Measurements from ENCODE around the gene CA4. TPM values are rescaled to one million over a fixed set of nuclear protein-coding genes. Genes with fewer than 3 reads are reported as not detected.

CA4 gene
- total RNA-seq, 1 experiment from 2014 or later: 6.7 TPM

DNA sequence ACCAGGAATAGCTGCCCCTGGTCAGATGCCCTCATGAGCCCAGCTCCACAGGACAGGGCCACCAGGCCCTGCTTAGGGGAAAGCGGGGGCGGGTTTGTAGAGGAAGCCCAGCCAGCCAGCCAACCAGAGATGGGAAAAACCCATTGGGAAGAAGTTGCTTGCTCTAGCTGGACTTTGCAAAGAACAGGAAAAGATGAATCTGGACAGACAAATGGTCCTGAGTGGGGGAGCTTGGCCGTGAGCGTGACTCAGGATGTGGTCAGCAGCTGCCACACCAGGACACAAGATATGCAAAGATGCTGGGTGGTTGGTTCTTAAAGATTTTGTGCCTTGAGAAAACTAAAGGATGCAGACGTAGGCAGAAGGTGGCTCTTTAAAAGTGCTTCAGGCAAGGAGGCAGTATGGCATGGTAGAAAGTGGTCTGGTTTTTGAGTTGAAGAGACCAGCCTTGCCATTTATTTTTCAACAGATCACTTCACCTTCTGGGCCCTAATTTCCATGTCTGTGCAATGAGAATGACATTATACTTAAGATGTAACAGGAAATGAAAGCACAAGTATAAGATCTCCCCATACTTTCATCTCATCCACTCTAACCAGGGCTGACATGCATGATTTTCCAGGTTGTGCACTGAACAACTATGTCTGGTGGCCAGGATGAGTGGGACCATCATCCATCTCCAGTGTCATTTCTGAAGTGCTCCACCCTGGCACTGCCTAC, 43.3 kb upstream of the CA4 start:
- ATAC-seq: no peak
- POLR2A ChIA-PET: no interaction called here

More for the DNA sequence above, 43.3 kb upstream of the CA4 start:
- Mint-ChIP-seq H3K27me3 (ENCODE audit: low read depth) (no peaks in the 10 kb centered on the region), H3K27ac (no peak overlapping the region), H3K9me3 (no peaks in the 10 kb centered on the region), H3K4me3 (no peak overlapping the region), H3K4me1 (peaks cover 5% of the 10 kb centered on the region), H3K36me3 (no peaks in the 10 kb centered on the region)
- CTCF ChIA-PET: interaction anchor here (1.0 kb wide), 1 partner anchor 25 kb away, joined by 3 read pairs; no protein-coding TSS in a partner anchor
- DNase-seq (ENCODE audit: low spot score): no peak
- TF ChIP-seq RELA (CRISPR knock-in tag; IDR thresholded peaks at IDR 0.05; ENCODE audit: borderline replicate concordance) (no peak), NR3C1 (CRISPR knock-in tag; conservative IDR thresholded peaks at IDR 0.05; ENCODE audit: low read depth) (no peak), ETV6 (CRISPR knock-in tag; IDR thresholded peaks at IDR 0.05) (no peak), ELF4 (CRISPR knock-in tag; IDR thresholded peaks at IDR 0.05; ENCODE audit: low read depth) (no peak), CBFB (CRISPR knock-in tag; IDR thresholded peaks at IDR 0.05; ENCODE audit: low read depth) (no peak), IRF1 (CRISPR knock-in tag; IDR thresholded peaks at IDR 0.05) (no peak), ZNF317 (CRISPR knock-in tag; IDR thresholded peaks at IDR 0.05; ENCODE audit: borderline replicate concordance, low read depth) (no peak), ZNF396 (CRISPR knock-in tag; IDR thresholded peaks at IDR 0.05; ENCODE audit: borderline replicate concordance) (no peak), AR (CRISPR knock-in tag; IDR thresholded peaks at IDR 0.05) (no peak), GABPB1 (CRISPR knock-in tag; IDR thresholded peaks at IDR 0.05) (no peak), NFATC4 (CRISPR knock-in tag; IDR thresholded peaks at IDR 0.05) (no peak), PRRX2 (CRISPR knock-in tag; IDR thresholded peaks at IDR 0.05) (no peak), ZNF138 (CRISPR knock-in tag; conservative IDR thresholded peaks at IDR 0.05) (no peak), TEAD4 (CRISPR knock-in tag; IDR thresholded peaks at IDR 0.05) (no peak), NR1H2 (CRISPR knock-in tag; IDR thresholded peaks at IDR 0.05) (no peak)
- TF ChIP-seq, protein P1, sequence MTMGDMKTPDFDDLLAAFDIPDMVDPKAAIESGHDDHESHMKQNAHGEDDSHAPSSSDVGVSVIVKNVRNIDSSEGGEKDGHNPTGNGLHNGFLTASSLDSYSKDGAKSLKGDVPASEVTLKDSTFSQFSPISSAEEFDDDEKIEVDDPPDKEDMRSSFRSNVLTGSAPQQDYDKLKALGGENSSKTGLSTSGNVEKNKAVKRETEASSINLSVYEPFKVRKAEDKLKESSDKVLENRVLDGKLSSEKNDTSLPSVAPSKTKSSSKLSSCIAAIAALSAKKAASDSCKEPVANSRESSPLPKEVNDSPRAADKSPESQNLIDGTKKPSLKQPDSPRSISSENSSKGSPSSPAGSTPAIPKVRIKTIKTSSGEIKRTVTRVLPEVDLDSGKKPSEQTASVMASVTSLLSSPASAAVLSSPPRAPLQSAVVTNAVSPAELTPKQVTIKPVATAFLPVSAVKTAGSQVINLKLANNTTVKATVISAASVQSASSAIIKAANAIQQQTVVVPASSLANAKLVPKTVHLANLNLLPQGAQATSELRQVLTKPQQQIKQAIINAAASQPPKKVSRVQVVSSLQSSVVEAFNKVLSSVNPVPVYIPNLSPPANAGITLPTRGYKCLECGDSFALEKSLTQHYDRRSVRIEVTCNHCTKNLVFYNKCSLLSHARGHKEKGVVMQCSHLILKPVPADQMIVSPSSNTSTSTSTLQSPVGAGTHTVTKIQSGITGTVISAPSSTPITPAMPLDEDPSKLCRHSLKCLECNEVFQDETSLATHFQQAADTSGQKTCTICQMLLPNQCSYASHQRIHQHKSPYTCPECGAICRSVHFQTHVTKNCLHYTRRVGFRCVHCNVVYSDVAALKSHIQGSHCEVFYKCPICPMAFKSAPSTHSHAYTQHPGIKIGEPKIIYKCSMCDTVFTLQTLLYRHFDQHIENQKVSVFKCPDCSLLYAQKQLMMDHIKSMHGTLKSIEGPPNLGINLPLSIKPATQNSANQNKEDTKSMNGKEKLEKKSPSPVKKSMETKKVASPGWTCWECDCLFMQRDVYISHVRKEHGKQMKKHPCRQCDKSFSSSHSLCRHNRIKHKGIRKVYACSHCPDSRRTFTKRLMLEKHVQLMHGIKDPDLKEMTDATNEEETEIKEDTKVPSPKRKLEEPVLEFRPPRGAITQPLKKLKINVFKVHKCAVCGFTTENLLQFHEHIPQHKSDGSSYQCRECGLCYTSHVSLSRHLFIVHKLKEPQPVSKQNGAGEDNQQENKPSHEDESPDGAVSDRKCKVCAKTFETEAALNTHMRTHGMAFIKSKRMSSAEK (CRISPR knock-in tag; IDR thresholded peaks at IDR 0.05; ENCODE audit: borderline replicate concordance): no peak
- TF ChIP-seq, protein P2, sequence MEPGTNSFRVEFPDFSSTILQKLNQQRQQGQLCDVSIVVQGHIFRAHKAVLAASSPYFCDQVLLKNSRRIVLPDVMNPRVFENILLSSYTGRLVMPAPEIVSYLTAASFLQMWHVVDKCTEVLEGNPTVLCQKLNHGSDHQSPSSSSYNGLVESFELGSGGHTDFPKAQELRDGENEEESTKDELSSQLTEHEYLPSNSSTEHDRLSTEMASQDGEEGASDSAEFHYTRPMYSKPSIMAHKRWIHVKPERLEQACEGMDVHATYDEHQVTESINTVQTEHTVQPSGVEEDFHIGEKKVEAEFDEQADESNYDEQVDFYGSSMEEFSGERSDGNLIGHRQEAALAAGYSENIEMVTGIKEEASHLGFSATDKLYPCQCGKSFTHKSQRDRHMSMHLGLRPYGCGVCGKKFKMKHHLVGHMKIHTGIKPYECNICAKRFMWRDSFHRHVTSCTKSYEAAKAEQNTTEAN (CRISPR knock-in tag; IDR thresholded peaks at IDR 0.05): no peak
- TF ChIP-seq, protein P3, sequence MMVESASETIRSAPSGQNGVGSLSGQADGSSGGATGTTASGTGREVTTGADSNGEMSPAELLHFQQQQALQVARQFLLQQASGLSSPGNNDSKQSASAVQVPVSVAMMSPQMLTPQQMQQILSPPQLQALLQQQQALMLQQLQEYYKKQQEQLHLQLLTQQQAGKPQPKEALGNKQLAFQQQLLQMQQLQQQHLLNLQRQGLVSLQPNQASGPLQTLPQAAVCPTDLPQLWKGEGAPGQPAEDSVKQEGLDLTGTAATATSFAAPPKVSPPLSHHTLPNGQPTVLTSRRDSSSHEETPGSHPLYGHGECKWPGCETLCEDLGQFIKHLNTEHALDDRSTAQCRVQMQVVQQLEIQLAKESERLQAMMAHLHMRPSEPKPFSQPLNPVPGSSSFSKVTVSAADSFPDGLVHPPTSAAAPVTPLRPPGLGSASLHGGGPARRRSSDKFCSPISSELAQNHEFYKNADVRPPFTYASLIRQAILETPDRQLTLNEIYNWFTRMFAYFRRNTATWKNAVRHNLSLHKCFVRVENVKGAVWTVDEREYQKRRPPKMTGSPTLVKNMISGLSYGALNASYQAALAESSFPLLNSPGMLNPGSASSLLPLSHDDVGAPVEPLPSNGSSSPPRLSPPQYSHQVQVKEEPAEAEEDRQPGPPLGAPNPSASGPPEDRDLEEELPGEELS (CRISPR knock-in tag; IDR thresholded peaks at IDR 0.05): no peak
- TF ChIP-seq, protein P4, sequence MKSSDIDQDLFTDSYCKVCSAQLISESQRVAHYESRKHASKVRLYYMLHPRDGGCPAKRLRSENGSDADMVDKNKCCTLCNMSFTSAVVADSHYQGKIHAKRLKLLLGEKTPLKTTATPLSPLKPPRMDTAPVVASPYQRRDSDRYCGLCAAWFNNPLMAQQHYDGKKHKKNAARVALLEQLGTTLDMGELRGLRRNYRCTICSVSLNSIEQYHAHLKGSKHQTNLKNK (CRISPR knock-in tag; IDR thresholded peaks at IDR 0.05): no peak
- TF ChIP-seq, protein P5, sequence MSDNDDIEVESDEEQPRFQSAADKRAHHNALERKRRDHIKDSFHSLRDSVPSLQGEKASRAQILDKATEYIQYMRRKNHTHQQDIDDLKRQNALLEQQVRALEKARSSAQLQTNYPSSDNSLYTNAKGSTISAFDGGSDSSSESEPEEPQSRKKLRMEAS (CRISPR knock-in tag; IDR thresholded peaks at IDR 0.05): no peak
